ENCODE results near the gene ADCY9.

Gene ADCY9

DNA sequence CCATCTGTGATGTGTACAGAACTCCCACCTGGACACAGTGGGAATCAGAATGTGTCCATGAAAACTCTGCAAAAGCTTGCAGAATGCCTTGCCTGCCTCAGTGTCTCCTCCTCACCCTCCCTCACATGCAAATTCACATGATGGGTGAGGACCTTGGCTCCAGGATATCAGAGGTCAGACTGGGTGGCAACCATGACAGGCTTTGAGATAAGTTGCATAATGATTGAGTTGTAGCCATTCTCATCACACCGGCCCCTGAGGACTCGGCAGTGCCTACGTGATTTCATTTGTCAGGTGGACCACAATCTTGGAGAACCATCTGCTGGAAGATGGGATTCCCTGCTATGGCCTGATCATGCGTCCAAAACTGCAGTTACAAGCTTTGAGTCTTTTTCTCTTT, 3.9 kb upstream of the ADCY9 start:
- DNase-seq = no peak

DNA sequence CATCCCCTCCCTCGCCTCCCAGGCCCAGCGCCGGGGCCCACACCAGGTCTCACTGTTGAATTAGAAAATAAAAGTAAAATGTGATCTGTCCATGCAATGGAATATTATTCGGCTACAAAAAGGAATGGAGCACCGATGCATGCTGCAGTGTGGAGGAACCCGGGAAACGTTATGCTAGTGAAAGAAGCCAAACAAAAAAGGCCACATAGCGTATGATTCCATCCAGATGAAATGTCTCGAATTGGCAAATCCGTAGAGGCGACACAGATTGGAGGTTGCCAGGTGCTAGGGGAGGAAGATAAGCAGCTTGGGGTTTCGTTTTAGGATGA, 972 bp upstream of the ADCY9 start:
- no peak for DNase-seq

DNA sequence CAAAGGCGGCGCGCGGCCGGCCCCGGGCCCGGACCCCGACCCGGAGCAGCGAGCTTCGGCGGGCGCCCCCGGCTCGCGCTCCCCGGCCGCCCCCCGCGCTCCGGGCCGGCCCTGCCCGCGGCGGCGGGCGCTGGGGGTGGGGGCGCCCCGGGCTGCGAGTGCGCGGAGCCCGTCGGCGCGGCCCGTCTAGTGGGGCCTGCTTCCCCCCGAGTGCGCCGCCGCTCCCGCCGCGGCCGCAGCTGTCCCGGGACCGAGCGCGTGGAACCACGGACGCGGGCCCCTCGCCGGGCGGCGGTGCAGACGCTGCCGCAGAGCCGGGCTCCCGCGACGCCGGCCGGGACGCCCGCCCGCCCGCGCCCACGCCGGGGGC, 308 bp downstream of the ADCY9 start:
- no peak for DNase-seq

DNA sequence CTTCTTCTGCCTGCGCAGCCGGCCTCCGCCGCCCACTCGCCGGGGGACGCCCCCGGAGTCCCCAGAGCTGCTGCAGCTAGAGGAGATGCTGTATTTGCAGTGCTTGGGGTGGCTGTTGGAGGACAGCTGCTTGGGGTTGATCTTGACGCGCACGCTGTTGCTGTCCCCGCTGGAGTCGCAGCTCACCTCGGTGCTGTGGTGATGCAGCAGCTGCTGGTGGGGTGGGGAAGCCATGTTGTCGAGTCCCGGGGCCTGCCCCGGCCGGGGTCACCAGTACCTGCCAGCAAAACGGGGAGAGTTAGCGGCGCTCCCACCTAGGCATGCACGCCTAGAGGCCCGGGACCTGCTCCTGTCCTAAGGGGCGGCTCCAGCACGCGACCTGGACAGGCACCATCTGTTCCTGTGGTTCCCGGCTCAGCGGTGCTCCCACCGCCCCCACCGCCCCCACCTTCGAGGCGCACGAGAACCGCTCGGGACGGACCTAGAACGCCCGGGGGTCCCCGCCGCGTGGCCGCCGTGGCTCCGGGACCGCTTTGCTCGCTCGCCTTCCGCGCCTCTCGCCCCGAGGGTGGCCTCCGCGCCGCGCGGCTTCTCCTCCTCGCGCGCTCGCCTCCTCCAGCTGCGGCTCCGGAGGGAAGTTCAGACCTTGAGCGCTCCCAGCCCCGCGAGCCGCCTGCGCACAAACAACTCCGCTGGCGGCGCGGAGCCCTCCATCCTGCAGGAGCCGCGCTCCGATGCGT, 863 bp downstream of the ADCY9 start:
- DNase-seq = no peak

DNA sequence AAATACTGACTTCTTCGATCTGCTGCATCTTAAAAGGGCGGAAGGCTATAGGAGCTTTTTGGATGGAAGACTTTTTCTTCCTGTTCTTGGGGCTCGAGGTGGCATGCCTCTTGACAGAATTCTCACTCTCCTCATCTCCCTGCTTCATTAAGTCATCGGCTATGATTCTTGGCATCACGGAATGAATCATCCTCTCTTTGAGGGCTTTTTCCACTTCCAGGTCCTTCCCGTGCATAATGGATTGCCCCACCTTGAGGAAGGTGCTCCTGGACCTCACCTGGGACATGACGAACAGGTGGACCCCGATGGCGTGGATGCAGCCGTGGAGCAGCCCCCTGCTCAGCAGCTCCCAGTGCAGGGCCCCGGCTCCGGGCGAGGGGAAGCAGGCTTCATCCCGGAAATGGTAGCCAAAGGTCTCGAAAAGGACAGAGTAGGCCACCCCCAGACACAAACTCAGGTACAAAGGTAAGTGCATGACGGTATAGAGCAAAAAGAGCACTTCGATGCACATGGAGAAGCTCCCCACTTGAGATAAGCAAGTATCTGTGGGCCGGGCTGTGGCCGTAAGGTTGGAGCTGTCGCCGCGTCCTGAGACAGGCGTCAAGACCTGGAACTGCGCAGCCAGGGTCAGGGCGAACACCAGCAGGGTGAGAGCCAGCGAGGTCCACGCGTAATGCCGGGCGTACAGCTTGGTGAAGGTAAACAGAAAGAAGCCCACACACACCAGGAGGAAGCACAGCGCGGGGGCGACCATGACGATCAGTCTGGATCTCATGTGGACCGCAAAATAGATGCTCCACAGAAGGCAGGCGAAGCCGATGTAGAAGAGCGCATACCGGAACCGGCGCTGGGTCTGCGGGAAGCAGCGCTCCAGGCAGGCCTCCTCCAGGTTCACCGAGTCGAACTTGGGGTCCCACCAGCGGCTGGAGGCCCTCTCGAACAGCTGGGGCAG, 1.7 kb downstream of the ADCY9 start:
- DNase-seq = no peak

DNA sequence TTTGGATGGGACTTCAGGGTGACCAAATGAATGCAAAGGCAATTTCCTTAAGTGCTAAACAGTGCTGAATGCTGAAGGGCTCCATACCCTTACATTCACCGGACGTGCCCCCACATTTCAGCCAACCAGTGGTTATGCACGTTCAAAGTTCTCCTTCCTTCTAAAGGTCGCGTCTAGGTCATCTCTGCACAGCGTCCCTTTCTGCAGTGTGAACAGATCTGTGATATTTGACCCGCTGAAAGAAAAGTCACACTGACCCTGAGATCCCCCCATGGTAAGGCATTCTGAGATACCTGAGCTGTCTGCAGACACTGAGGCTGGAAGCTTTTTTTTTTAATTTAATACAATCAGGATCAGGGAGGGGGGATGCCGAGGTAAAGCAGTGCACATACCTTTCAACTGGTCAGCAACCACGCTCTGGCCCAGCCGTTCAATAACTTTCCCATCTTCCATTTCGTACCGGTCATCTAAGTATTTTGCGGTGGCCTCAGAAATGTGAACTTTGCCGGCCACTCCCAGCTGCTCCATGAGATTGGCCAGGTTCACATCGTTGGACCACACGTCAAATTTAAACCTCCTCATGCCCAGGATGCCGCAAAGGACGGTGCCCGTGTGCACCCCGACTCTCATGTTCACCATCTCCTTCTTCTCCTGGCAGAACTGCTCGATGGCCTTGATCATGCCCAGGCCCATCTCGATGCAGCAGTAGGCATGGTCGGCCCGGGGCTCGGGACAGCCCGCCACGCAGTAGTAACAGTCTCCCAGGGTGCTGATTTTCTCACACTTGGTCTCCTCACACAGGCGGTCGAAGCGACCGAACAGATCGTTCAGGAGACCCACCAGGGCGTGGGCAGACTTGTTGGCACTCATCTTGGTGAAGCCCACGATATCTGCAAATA, 2.6 kb downstream of the ADCY9 start:
- DNase-seq = no peak

DNA sequence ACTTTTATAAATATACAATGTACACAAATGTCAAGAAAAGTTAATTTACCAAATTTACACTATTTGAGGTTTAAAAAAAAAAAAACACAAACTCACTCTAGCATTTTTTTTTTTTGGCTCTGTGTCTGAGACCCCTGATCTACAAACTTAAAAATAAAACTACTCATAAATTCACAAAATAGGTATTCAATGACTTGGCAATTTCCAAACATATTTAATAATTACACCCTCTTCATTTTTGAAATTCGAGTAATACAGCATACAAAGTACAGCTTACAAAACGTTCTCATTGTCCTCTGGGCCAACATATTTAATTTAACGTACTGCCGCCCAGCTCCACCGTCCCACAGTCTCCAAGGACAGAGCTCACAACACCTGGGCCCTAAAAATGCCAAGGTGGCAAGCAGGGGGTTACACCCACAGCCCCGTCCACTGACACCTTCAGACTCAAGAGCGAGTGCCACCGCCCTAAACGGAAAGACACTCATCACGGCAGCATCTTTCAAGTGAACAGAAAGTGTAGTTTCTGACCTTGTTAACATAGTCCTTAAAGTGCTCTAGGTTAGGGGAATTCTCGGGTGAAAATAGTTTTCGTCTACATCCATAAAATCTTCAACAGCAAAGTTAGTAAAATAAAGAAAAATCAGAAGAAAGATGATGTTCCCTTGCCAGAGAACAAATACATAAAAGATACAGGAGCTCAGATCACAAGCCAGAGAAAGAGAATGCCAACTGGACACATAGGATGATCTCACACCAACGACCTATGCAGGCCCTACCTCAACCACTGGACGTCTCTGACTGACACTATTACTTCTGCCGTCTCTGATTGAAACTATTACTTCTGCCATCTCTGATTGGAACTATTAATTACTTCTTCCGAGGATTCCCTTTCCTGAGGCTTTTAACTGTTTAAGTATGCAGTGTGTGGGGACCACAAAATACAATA, 4.2 kb downstream of the ADCY9 start:
- DNase-seq = no peak

DNA sequence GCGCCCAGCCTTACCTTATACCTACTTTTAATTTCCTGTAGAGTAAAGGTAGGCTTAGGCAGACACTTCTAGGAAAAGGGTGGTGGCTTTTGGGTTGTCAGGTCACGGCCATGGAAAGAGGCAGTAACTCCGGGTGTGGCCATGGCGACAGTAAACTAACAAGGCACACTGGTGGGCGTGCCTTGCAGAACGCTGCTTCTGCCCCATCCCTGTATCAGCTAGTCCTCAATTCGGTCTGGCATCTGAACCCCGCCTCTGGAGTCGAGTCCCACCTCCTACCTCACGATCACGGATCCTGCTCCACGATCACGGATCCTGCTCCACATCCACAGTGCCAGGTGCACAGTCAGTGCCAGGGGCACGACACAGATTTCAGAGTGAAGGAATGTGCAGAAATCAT, 5.6 kb downstream of the ADCY9 start:
- no peak for DNase-seq

DNA sequence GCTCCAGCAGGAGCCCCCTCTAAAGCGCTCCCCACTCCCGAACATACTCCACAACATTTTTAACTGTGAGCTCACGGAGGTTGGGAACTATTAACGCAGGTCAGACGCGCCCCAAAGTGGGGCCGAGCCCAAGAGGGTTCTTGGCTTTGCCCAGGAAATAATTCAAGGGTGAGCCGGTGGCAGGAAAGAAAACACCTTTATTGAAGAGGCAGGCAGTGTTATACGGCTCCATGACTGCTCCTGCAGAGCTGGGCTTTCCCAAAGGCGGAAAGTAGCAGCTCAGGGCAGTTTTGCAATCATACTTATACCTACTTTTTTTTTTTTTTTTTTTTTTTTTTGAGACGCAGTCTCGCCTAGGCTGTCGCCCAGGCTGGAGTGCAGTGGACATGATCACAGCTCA, 6.2 kb downstream of the ADCY9 start:
- DNase-seq = no peak

DNA sequence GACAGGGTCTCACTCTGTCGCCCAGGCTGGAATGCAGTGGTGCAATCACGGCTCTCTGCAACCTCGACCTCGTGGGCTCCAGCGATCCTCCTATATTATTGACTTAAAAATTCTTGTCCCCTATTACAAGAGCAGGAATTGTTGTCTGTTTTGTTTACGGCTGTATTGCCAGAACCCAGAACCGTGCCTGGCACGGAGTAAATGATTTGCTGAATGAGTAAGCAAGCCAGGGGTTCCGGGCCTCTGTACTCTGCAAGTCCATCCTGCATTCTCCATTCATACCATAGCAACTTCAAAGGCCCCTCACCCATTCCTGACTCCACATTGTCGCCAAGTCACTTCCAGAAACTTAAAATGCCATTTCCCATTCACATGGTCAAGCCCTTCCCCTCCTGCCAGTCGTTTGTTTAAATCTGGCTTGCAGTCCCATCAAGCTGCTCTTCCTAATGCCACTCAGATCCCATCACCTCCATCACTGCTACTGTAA, 6.9 kb downstream of the ADCY9 start:
- no peak for DNase-seq

DNA sequence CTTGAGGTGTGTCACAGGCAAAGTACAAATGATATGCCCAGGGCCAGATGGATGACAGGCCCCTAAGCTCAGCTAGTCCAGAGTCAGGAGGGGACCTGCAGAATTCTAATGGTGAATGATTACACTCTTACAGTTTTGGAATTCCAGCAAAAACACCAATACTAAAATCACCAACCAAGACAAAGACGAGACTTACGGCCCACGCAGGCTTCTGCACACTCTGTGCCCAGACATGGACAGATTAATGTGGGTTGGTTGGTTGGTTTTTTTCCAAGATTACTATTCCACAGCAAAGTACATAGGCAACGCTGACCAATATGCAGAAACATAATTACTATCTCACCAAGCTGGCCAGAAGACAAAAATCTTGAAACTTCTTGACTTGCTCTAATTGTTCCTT, 9.7 kb downstream of the ADCY9 start:
- no peak for DNase-seq

DNA sequence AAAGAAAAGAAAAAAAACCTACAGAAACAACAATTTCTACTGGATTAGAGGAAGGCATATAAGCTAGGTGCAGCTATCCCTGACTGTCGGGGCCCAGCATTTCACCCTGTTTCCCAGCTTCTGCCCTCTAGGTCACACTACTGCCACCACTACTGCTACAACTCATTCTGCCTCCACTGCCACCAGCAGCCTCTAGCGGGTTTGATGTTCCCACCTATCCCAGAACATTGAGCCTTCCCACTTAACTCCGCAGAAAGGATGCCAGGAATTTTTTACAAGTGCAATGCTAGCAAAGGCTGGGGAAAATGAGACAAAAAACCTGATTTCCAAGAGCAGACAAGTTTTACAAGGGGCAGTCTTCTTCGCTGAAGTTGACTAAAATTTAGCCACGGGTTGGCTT, 10.4 kb downstream of the ADCY9 start:
- no peak for DNase-seq

DNA sequence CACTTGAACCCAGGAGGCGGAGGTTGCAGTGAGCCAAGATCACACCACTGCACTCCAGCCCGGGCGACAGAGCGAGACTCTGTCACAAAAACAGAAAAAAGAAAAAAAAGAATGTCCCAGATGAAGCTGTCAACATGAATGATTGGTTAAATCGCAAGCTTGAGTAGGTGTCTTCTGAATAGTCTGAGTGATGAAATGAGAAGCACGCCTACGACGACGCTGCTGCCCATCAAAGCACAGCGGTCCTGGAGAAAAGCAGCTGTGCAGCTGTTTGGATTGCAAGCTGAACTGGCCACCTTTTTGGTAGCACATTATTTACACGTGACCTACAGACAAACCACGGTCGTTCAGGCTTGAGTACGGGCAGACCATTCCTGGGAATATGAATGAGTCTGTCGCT, 12.5 kb downstream of the ADCY9 start:
- no peak for DNase-seq

DNA sequence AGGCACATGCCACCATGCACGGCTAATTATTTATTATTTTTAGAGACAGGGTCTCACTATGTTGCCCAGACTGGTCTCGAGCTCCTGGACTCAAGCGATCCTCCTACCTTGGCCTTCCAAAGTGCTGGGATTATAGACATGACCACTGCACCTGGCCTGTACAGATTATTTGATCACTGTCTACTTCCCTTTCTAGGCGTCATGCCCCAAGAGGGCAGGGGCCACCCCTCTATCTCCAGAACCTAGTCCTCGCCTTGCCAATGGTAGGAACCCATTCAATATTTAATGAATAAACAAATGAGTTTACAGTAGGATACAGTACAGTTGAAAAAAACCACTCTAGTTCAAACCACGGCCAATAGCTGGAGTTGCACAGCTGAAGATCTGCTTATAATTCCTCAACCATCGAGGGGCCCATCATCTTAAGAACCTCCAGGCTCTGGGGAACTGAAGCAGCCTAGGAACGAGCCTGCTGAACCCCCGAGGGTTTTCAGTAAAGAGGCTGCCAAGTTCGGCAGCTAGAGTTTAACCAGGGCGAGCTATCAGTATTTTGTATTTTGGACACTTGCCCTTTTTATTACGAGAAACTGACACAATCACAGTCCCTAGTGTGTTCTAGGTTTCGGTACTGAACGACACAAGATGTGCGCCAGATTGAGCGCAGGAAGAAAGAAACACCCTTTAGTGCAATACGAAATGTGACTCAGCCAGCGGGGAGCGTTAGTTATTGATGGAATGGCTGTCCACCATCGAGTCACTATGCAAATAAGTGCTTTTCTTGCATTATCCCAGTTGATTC, 14.6 kb downstream of the ADCY9 start:
- DNase-seq = no peak

DNA sequence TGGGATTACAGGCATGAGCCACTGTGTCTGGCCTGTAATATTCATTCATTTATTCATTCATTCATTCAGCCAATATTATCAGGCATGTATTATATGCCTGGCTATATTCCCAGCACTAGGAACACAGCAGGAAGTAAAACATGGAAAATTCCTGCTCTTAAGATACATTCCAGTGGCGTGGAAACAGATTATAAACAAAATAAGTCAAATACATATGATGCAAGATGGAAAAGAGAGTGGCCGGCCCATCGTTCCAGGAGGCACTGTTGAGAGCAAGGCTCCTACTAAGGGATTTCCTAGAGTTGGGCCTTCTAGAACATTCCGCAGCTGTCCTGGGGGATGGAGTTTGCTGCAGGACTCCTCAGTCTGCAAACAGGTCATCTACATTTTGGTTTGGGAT, 17.7 kb downstream of the ADCY9 start:
- no peak for DNase-seq

DNA sequence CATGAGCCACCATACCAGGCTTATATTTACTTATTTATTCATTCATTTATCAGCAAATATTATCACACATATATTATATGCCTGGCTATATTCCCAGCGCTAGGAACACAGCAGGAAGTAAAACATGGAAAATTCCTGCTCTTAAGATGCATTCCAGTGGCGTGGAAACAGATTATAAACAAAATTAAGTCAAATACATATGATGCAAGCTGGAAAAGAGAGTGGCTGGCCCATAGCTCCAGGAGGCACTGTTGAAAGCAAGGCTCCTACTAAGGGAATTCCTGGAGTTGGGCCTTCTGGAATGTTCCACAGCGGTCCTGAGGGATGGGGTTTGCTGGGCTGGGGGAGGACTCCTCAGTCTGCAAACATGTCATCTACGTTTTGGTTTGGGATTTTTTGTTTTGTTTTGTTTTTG, 18.4 kb downstream of the ADCY9 start:
- DNase-seq = no peak

DNA sequence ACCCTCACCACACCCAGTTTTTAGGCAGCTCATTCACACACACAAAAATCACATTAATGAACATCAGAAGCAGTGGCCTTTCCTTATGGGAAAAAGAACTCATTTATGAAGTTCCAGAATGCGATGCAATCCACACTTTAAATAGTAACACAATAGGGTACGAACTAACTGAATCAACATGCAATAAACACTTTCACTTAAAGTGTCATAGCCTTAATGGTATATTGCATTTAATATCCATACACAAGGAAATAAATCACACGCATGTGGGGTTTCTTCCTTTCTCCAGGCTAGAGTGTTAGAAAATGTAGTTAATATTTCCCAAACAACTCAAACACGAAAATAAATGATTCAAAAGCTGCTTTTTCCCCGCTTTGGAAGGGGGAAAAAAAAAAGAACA, 19.7 kb downstream of the ADCY9 start:
- DNase-seq = no peak

DNA sequence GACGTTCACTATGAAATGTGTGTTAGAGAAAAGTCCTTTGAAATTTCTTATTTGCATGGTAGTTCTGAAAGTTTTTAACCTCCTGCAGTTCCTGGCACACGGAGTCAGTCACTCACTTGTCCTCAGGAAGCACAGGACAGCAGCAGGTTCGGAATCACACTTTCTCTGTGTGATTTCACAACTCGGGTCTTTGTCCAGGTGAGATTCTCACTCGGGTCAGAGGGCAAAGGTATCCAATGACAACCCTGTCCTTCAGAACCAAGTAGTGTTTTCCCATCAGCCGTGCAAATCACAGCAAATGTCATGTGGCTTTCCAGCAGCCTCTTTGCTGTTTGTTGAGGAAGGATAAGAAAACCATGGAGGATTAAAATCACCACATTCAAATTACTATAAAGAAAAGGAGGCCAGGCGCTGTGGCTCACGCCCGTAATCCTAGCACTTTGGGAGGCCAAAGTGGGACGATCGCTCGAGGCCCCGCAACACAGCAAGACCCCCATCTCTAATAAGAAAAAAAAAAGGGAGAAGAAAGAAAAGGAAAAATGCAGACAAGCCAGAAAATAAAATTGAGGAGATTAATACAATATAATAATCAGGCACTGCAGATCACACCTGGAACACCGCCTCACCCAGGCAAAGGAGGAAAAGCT, 22.0 kb downstream of the ADCY9 start:
- no peak for DNase-seq

DNA sequence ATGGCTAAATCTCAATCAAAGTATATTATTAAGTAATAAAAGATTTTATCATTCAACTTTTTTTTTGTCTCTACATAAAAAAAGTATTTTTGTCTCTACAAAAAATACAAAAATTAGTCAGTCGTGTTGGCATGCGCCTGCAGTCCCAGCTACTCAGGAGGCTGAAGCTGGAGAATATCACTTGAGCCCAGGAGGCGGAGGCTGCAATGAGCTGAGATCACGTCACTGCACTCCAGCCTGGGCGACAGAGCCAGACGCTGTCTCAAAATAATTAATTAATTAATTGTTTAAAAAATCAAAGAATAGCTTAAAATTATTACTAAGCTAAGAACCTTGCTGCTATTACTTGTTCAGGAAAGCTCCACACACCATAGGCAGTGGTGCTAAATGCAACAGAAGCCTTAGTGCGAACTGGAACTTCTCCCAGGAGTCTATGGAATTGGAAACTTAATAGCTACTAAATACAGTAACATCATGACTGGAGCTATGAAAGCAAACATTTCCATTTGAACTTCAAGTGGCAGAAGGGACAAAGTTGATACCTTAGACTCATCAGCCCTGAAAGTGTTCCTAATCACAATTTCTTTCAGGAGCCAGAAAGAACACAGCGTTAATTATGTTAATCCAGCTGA, 22.6 kb downstream of the ADCY9 start:
- DNase-seq = no peak
